OCI-LY3 (cell line): ENCODE measurements around the gene SAMM50.

Source experiments
- H2AFZ ChIP-seq: fragments of 200-600, 300-600 bp; shearing (Covaris generic); 2 replicates; pipeline ENCODE4 v1.6.0; 2014; ENCODE audit warnings: antibody characterized with exemption, low read depth, low read length
- H3K27ac ChIP-seq: fragments of 200-600, 300-600 bp; sonication (generic); 2 replicates; pipeline ENCODE4 v1.5.1; 2014; ENCODE audit warnings: mild to moderate bottlenecking, low read length, moderate library complexity, mixed read lengths
- H3K27me3 ChIP-seq: fragments of 200-600, 300-600 bp; sonication (generic); 2 replicates; pipeline ENCODE4 v1.6.1; 2014; ENCODE audit warnings: low read depth, low read length, mixed read lengths
- H3K36me3 ChIP-seq: fragments of 200-600, 300-600 bp; sonication (generic); replicated peaks from 2 replicates; pipeline ENCODE3; 2014; ENCODE audit warnings: low read depth, low read length, mixed read lengths
- H3K4me1 ChIP-seq: fragments of 300-600, 200-600 bp; sonication (generic); 2 replicates; pipeline ENCODE4 v1.6.1; 2014; ENCODE audit warnings: low read length, mixed read lengths
- H3K4me2 ChIP-seq: fragments of 200-600, 300-600 bp; sonication (generic); 2 replicates; pipeline ENCODE4 v1.6.1; 2014; ENCODE audit warnings: low read length, mixed read lengths
- H3K4me3 ChIP-seq: fragments of 300-600, 200-600 bp; sonication (generic); 2 replicates; pipeline ENCODE4 v1.5.1; 2014; ENCODE audit warnings: antibody characterized with exemption, mild to moderate bottlenecking, low read length, moderate library complexity
- H3K79me2 ChIP-seq: fragments of 300-600, 200-600 bp; shearing (Covaris generic); 2 replicates; pipeline ENCODE4 v1.6.1; 2014; ENCODE audit warnings: mild to moderate bottlenecking, low read length, mixed read lengths
- H3K9ac ChIP-seq: fragments of 300-600, 200-600 bp; shearing (Covaris generic); 2 replicates; pipeline ENCODE4 v1.6.0; 2014; ENCODE audit warnings: mild to moderate bottlenecking, low read length, moderate library complexity
- H3K9me3 ChIP-seq: fragments of 200-600, 300-600 bp; shearing (Covaris generic); 2 replicates; pipeline ENCODE4 v1.6.1; 2014; ENCODE audit warnings: low read length, mixed read lengths; ENCODE audit not compliant: insufficient read depth
- H4K20me1 ChIP-seq: fragments of 200-600, 300-600 bp; sonication (generic); 2 replicates; pipeline ENCODE4 v1.6.1; 2016; ENCODE audit warnings: low read length, mixed read lengths; ENCODE audit not compliant: insufficient read depth
- CTCF ChIP-seq: fragments of 200-600, 300-600 bp; sonication (generic); IDR thresholded peaks from 2 replicates; pipeline ENCODE4 v1.5.1; 2014; ENCODE audit warnings: antibody characterized with exemption, low read length, low read depth
- EZH2phosphoT487 ChIP-seq: fragments of 200-600 bp; shearing (Covaris generic); IDR thresholded peaks from 2 replicates; pipeline ENCODE4 v1.6.1; 2018; ENCODE audit warnings: antibody characterized with exemption, mixed run types, low read depth

SAMM50 gene

GRCh38 chr22:44033287-44033686 lies 78.0 kb downstream of the SAMM50 start:
- Histone ChIP-seq H3K79me2 (peaks cover 86% of the 10 kb centered on the region), H3K9me3 (no peaks in the 10 kb centered on the region), H3K36me3 (peaks cover 15% of the 10 kb centered on the region), H3K27me3 (no peaks in the 10 kb centered on the region), H4K20me1 (peaks cover 73% of the 10 kb centered on the region), H3K4me2 (no peak overlapping the region), H3K9ac (no peak overlapping the region), H3K4me3 (no peak overlapping the region), H3K27ac (no peak overlapping the region), H2AFZ (no peak overlapping the region), H3K4me1 (peaks cover 8% of the 10 kb centered on the region)
- TF ChIP-seq CTCF (no peak), EZH2phosphoT487 (no peak)

GRCh38 chr22:44033694-44034093 lies 78.5 kb downstream of the SAMM50 start:
- Histone ChIP-seq H3K4me2 (no peak overlapping the region), H3K27ac (no peak overlapping the region), H4K20me1 (peaks cover 72% of the 10 kb centered on the region), H3K36me3 (peaks cover 10% of the 10 kb centered on the region), H2AFZ (no peak overlapping the region), H3K27me3 (no peaks in the 10 kb centered on the region), H3K79me2 (peaks cover 84% of the 10 kb centered on the region), H3K4me1 (peaks cover 4% of the 10 kb centered on the region; the same call in 1 of the 2 replicates), H3K4me3 (no peak overlapping the region), H3K9ac (no peak overlapping the region), H3K9me3 (no peaks in the 10 kb centered on the region)
- TF ChIP-seq EZH2phosphoT487 = no peak
- TF ChIP-seq CTCF = no peak

GRCh38 chr22:44037519-44038375 lies 82.5 kb downstream of the SAMM50 start:
- H2AFZ ChIP-seq = no peak overlapping the region
- peaks cover 3% of the 10 kb centered on the region for H3K36me3 ChIP-seq
- no peak for TF ChIP-seq CTCF
- TF ChIP-seq EZH2phosphoT487 = no peak
- no peak overlapping the region for H3K9ac ChIP-seq
- H3K27ac ChIP-seq = no peak overlapping the region
- H3K4me2 ChIP-seq = no peak overlapping the region
- peaks cover 66% of the 10 kb centered on the region for H3K79me2 ChIP-seq
- no peaks in the 10 kb centered on the region for H3K9me3 ChIP-seq
- H4K20me1 ChIP-seq = peaks cover 58% of the 10 kb centered on the region
- H3K4me1 ChIP-seq = no peaks in the 10 kb centered on the region
- H3K27me3 ChIP-seq = no peaks in the 10 kb centered on the region
- no peak overlapping the region for H3K4me3 ChIP-seq

- Histone ChIP-seq H2AFZ (no peak overlapping the region), H4K20me1 (peaks cover 59% of the 10 kb centered on the region), H3K4me2 (no peak overlapping the region), H3K27me3 (no peaks in the 10 kb centered on the region), H3K27ac (no peak overlapping the region), H3K36me3 (peaks cover 3% of the 10 kb centered on the region), H3K79me2 (peaks cover 60% of the 10 kb centered on the region), H3K4me3 (no peak overlapping the region), H3K9me3 (no peaks in the 10 kb centered on the region), H3K9ac (no peak overlapping the region), H3K4me1 (no peaks in the 10 kb centered on the region)
- TF ChIP-seq EZH2phosphoT487 (no peak), CTCF (no peak)
Measured at GRCh38 chr22:44039566-44040171, 84.4 kb downstream of the SAMM50 start.
